SK-N-SH (cell line): Measurements from ENCODE around the gene IMMT. TPM values are rescaled to one million over a fixed set of nuclear protein-coding genes. Genes with fewer than 3 reads are reported as not detected.
A peak's percentile ranks its signal among the peaks of the same experiment; 100 is the strongest.

Experiments
- CTCF ChIA-PET: fragments of 300-600, 350-600 bp; formaldehyde crosslinking; extraction: SDS; loops from one replicate; lab custom pipeline; 2021; lab: Yijun Ruan, JAX
- POLR2A ChIA-PET: fragments of 350-600 bp; sonication (Branson Sonifier 250); formaldehyde crosslinking; extraction: SDS; loops from one replicate; lab custom pipeline; 2020; ENCODE audit warnings: antibody characterized with exemption, inconsistent platforms; lab: Yijun Ruan, JAX
- DNase-seq: peaks from one replicate; pipeline ENCODE4 v3.0.0; 2012
- H2AFZ ChIP-seq: fragments of 200-600 bp; sonication (generic); 2 replicates; pipeline ENCODE4 v1.8.1; 2016; ENCODE audit warnings: antibody characterized with exemption, mild to moderate bottlenecking, low read depth
- H3F3A ChIP-seq: fragments of 200-600 bp; sonication (generic); replicated peaks from 2 replicates; pipeline ENCODE3; 2016; ENCODE audit warnings: antibody characterized with exemption, mild to moderate bottlenecking; ENCODE audit not compliant: insufficient read depth
- H3K27ac ChIP-seq, 2 experiments: fragments of 200-500 bp in 1 of 2; fragments of 200-600 bp in 1 of 2; sonication (Bioruptor generic) in 1 of 2; sonication (generic), shearing (Covaris generic) in 1 of 2; 2 replicates each; pipeline versions ENCODE4 v1.5.1 to v1.6.1; 2014 to 2016; ENCODE audit warnings: low read depth in 2 of 2, inconsistent platforms in 1 of 2, low read length in 1 of 2, mild to moderate bottlenecking in 1 of 2, mixed read lengths in 1 of 2
- H3K27me3 ChIP-seq: fragments of 200-600 bp; sonication (generic), shearing (Covaris generic); 2 replicates; pipeline ENCODE4 v1.6.1; 2016; ENCODE audit warnings: mixed run types; ENCODE audit not compliant: insufficient read depth
- H3K36me3 ChIP-seq, 2 experiments: fragments of 200-500 bp in 1 of 2; fragments of 200-600 bp in 1 of 2; sonication (Bioruptor generic) in 1 of 2; sonication (generic) in 1 of 2; replicated peaks in 1 of 2; 2 replicates each; pipeline versions ENCODE3 to v1.5.1; 2014 to 2016; ENCODE audit warnings: low read length in 1 of 2, mild to moderate bottlenecking in 1 of 2; ENCODE audit not compliant: insufficient read depth in 2 of 2, control insufficient read depth in 1 of 2
- H3K4me1 ChIP-seq, 2 experiments: fragments of 200-500 bp in 1 of 2; fragments of 200-600 bp in 1 of 2; sonication (Bioruptor generic) in 1 of 2; sonication (generic), shearing (Covaris generic) in 1 of 2; 2 replicates each; pipeline versions ENCODE4 v1.5.1 to v1.6.1; 2014 to 2016; ENCODE audit warnings: low read depth in 1 of 2, low read length in 1 of 2, mixed run types in 1 of 2; ENCODE audit not compliant: insufficient read depth in 2 of 2, control insufficient read depth in 1 of 2
- H3K4me2 ChIP-seq: fragments of 200-600 bp; sonication (generic), shearing (Covaris generic); 2 replicates; pipeline ENCODE4 v1.6.1; 2017; ENCODE audit warnings: mixed run types
- H3K4me3 ChIP-seq, 2 experiments: fragments of 200-500 bp in 1 of 2; fragments of 200-600 bp in 1 of 2; sonication (Bioruptor generic) in 1 of 2; sonication (generic), shearing (Covaris generic) in 1 of 2; 2 replicates each; pipeline versions ENCODE4 v1.5.1 to v1.8.1; 2014 to 2016; ENCODE audit warnings: low read depth in 2 of 2, inconsistent platforms in 1 of 2, low read length in 1 of 2, mild to moderate bottlenecking in 1 of 2, mixed read lengths in 1 of 2, moderate library complexity in 1 of 2
- H3K79me2 ChIP-seq: fragments of 200-600 bp; sonication (generic); 2 replicates; pipeline ENCODE4 v1.8.1; 2017; ENCODE audit warnings: mild to moderate bottlenecking; ENCODE audit not compliant: insufficient read depth
- H3K9ac ChIP-seq: fragments of 200-600 bp; sonication (generic); 2 replicates; pipeline ENCODE4 v1.6.1; 2017; ENCODE audit warnings: mixed run types
- H3K9me2 ChIP-seq: fragments of 200-600 bp; sonication (generic); 2 replicates; pipeline ENCODE4 v1.6.1; 2017; ENCODE audit warnings: mixed run types
- H3K9me3 ChIP-seq: fragments of 200-600 bp; sonication (generic); 2 replicates; pipeline ENCODE4 v1.6.1; 2017; ENCODE audit warnings: mixed run types, mild to moderate bottlenecking, moderate library complexity
- H4K20me1 ChIP-seq: fragments of 200-600 bp; sonication (generic); 2 replicates; pipeline ENCODE4 v1.6.1; 2017; ENCODE audit warnings: mild to moderate bottlenecking, mixed run types; ENCODE audit not compliant: insufficient read depth
- CTCF ChIP-seq: fragments of 200-600 bp; sonication (generic); IDR thresholded peaks from 2 replicates; pipeline ENCODE4 v1.6.1; 2017; ENCODE audit warnings: antibody characterized with exemption, mild to moderate bottlenecking, moderate library complexity
- ELF1 ChIP-seq: IDR thresholded peaks from 2 replicates; pipeline ENCODE4 v1.4.0; 2012
- EP300 ChIP-seq, 2 experiments: IDR thresholded peaks; 2 replicates each; pipeline versions ENCODE4 v1.4.0 to v1.6.1; 2012; ENCODE audit warnings: borderline replicate concordance in 1 of 2, low read depth in 1 of 2, low read length in 1 of 2
- FOXJ3 ChIP-seq: sonication (generic); formaldehyde crosslinking; IDR thresholded peaks from 2 replicates; pipeline ENCODE4 v1.5.1; 2020; ENCODE audit warnings: mild to moderate bottlenecking, missing genetic modification reagents
- GATA2 ChIP-seq: sonication (generic); formaldehyde crosslinking; IDR thresholded peaks from 2 replicates; pipeline ENCODE4 v1.5.0; 2020; ENCODE audit warnings: mild to moderate bottlenecking, missing genetic modification reagents
- MAX ChIP-seq: IDR thresholded peaks from 2 replicates; pipeline ENCODE4 v1.4.0; 2012; ENCODE audit warnings: low read depth
- MEF2A ChIP-seq: IDR thresholded peaks from 2 replicates; pipeline ENCODE4 v1.4.0; 2012; ENCODE audit warnings: low read depth, borderline replicate concordance
- NRF1 ChIP-seq: IDR thresholded peaks from 2 replicates; pipeline ENCODE4 v1.6.1; 2012; ENCODE audit warnings: low read depth, mild to moderate bottlenecking, low read length
- REST ChIP-seq: IDR thresholded peaks from 2 replicates; pipeline ENCODE4 v1.6.1; 2012; ENCODE audit warnings: mild to moderate bottlenecking, low read depth, low read length, moderate library complexity
- SIN3A ChIP-seq: IDR thresholded peaks from 2 replicates; pipeline ENCODE4 v1.6.1; 2012; ENCODE audit warnings: low read depth, mild to moderate bottlenecking, low read length, moderate library complexity, borderline replicate concordance
- TAF1 ChIP-seq: IDR thresholded peaks from 2 replicates; pipeline ENCODE4 v1.6.1; 2012; ENCODE audit warnings: low read depth, mild to moderate bottlenecking, low read length, moderate library complexity, borderline replicate concordance
- TEAD4 ChIP-seq: IDR thresholded peaks from 2 replicates; pipeline ENCODE4 v1.4.0; 2012; ENCODE audit warnings: mild to moderate bottlenecking, borderline replicate concordance; ENCODE audit not compliant: insufficient read depth
- USF1 ChIP-seq: IDR thresholded peaks from 2 replicates; pipeline ENCODE4 v1.4.0; 2012; ENCODE audit warnings: low read depth, borderline replicate concordance
- YY1 ChIP-seq: IDR thresholded peaks from 2 replicates; pipeline ENCODE4 v1.4.0; 2012; ENCODE audit warnings: low read depth, mild to moderate bottlenecking
- WGBS: methylation state at CpG from one replicate; pipeline ENCODE4 v1.1.6; 2017; ENCODE audit warnings: low lambda C conversion rate; 5-methylcytosine and 5-hydroxymethylcytosine counted together
- polyA plus RNA-seq, 3 experiments: library from polyadenylated mRNA; depleted of rRNA; stranded (reverse); fragments of >200 nt; gene quantifications; 2 replicates each; pipeline ENCODE4 v1.2.3, GENCODE V29; 2012

The IMMT gene
- polyA plus RNA-seq, 1 of the 3 experiments (the other 2 are of a cell fraction) = 36.3 TPM

- ChIA-PET POLR2A (no interaction called here), CTCF (interaction anchor here (2.2 to 4.7 kb wide), 3 partner anchors 9 to 155 kb away, joined by 15 to 20 read pairs (median 20); partner anchors contain the start of gene MRPL35)
- TF ChIP-seq NRF1 = no peak
- TF ChIP-seq REST = no peak
- no peak for TF ChIP-seq TAF1
- no peak for TF ChIP-seq SIN3A
- TF ChIP-seq TEAD4 = no peak
- TF ChIP-seq CTCF = no peak
- TF ChIP-seq USF1 = no peak
- TF ChIP-seq GATA2 (CRISPR knock-in tag) = no peak
- no peak for TF ChIP-seq MAX
- TF ChIP-seq MEF2A = no peak
- no peaks in the 10 kb centered on the region for H3K79me2 ChIP-seq
- peaks cover 0 to 6% of the 10 kb centered on the region in 2 experiments; a peak in 2 of 4 replicates for H3K4me1 ChIP-seq
- H3K9me3 ChIP-seq = no peaks in the 10 kb centered on the region
- H3K9ac ChIP-seq = no peak overlapping the region
- H3K9me2 ChIP-seq = no peaks in the 10 kb centered on the region
- H3F3A ChIP-seq = no peaks in the 10 kb centered on the region
- no peaks in the 10 kb centered on the region for H4K20me1 ChIP-seq
- no peaks in the 10 kb centered on the region for H3K27me3 ChIP-seq
- no peak overlapping the region for H2AFZ ChIP-seq
- peak overlapping the region in 1 of 2 experiments; percentile 78; a peak in 2 of 4 replicates for H3K27ac ChIP-seq
- no peak for DNase-seq
- no peak overlapping the region for H3K4me2 ChIP-seq
- peaks cover 37 to 59% of the 10 kb centered on the region in 2 experiments for H3K36me3 ChIP-seq
- H3K4me3 ChIP-seq = no peak overlapping the region
- WGBS = 90% methylated on average over 1 of the region's 1 CpG
These were observed 17.8 kb upstream of the IMMT start for GRCh38 chr2:86213056-86213455.

GRCh38 chr2:86211796-86212188 is 16.5 kb upstream of the IMMT start:
- no peaks in the 10 kb centered on the region for H3F3A ChIP-seq
- H2AFZ ChIP-seq = no peak overlapping the region
- no peak overlapping the region for H3K9ac ChIP-seq
- ChIA-PET CTCF (no interaction called here), POLR2A (no interaction called here)
- TF ChIP-seq MEF2A = no peak
- no peak for TF ChIP-seq FOXJ3 (CRISPR knock-in tag)
- TF ChIP-seq YY1 = no peak
- TF ChIP-seq ELF1 = no peak
- TF ChIP-seq EP300 (IDR thresholded peaks at IDR 0.05; ENCODE audit: borderline replicate concordance in 1 of 2, low read depth in 1 of 2, low read length in 1 of 2) = no peak
- no peak for TF ChIP-seq TEAD4
- no peaks in the 10 kb centered on the region for H3K27me3 ChIP-seq
- H3K4me2 ChIP-seq = no peak overlapping the region
- WGBS = 91% methylated on average over 2 of the region's 2 CpGs
- H3K79me2 ChIP-seq = no peaks in the 10 kb centered on the region
- DNase-seq = no peak
- no peaks in the 10 kb centered on the region for H3K9me3 ChIP-seq
- H3K36me3 ChIP-seq = peaks cover 46 to 69% of the 10 kb centered on the region in 2 experiments
- no peak overlapping the region for H3K27ac ChIP-seq
- no peak overlapping the region; a peak in 1 of 4 replicates for H3K4me3 ChIP-seq
- peaks cover 0 to 6% of the 10 kb centered on the region in 2 experiments; a peak in 2 of 4 replicates for H3K4me1 ChIP-seq
- H3K9me2 ChIP-seq = no peaks in the 10 kb centered on the region
- H4K20me1 ChIP-seq = no peaks in the 10 kb centered on the region
